Endothelial cell of coronary artery (primary cell): ENCODE measurements around the gene RALGDS. TPM values are rescaled to one million over a fixed set of nuclear protein-coding genes. Genes with fewer than 3 reads are reported as not detected.

ENCODE experiments used
- total RNA-seq: library from RNA; depleted of rRNA; stranded (reverse); fragments of >200 nt; gene quantifications from 2 replicates; pipeline ENCODE4 v1.2.3, GENCODE V29; 2014

RALGDS gene
- total RNA-seq = 30.6 and 30.9 TPM in 2 replicates

GRCh38 chr9:133121198-133121914 lies at the start of gene RALGDS:
RALGDS (minus strand) TSS chr9:133121240; CDS start chr9:133121154, 86 bp downstream.

DNA sequence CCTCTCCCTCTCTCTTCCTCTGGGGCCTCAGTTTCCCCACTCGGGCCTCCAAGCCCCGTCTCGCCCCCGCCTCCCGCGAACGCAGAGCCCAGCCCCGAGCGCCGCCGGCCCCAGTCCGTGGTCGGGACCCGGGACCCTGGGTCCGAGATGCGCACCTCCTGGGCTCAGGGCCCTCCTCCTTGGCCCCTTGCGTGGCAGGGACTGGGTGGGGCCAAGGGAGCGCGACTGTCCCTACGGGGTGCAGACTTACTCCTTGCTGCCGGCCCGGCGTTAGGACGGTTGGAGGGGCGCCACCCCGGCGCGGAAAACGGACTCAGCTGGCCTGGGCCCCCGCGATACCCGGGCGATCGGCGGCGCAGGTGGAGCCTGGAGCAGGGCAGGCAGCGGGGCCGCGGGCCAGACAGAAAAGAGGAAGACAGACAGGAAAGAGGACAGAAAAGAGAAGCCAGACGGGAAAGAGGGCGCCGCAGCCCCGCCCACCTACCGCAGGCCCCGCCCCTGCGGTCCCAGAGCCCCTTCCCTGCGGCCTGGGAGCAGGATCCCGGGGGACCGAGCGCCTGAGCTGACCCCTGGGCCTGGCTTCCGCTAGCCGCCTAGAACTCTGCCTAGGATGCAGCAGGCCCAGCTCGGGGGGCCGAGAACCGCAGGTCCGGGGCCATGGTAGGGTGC lies 42.6 kb upstream of the RALGDS start, which contains the start of gene GBGT1:
TSS of gene GBGT1 (minus strand) at position 411 of the 669 bp plus-strand sequence. CDS start 1,502 bp downstream, outside the sequence.

GRCh38 chr9:133061764-133062145 lies 59.3 kb downstream of the RALGDS start, which contains the start of gene CEL:
CEL (plus strand) TSS chr9:133061981; CDS start chr9:133062003, 22 bp downstream.

Other genes with a start within 250 kb of the RALGDS start
- 0.09 TPM in 2 replicates for gene AK8, start 243.0 kb downstream of the RALGDS start, total RNA-seq
- gene SPACA9, start 242.3 kb downstream of the RALGDS start, total RNA-seq = 1.3 and 1.4 TPM in 2 replicates
- gene TSC1, start 176.6 kb downstream of the RALGDS start, total RNA-seq = 19.8 and 29.7 TPM in 2 replicates
- not detected in 2 replicates for gene GFI1B, start 142.5 kb downstream of the RALGDS start, total RNA-seq
- gene GTF3C5, start 90.2 kb downstream of the RALGDS start, total RNA-seq = 42.4 and 50.9 TPM in 2 replicates
- 0.18 and 0.28 TPM in 2 replicates for gene CEL, start 59.3 kb downstream of the RALGDS start, total RNA-seq
- gene GBGT1, start 42.7 kb upstream of the RALGDS start, total RNA-seq = 9.6 and 11.2 TPM in 2 replicates
- gene OBP2B, start 88.0 kb upstream of the RALGDS start, total RNA-seq = not detected in 2 replicates
- not detected in 2 replicates for gene ABO, start 154.0 kb upstream of the RALGDS start, total RNA-seq
- 10.6 and 13.9 TPM in 2 replicates for gene SURF6, start 214.9 kb upstream of the RALGDS start, total RNA-seq
- gene MED22, start 226.9 kb upstream of the RALGDS start, total RNA-seq = 13.2 and 13.9 TPM in 2 replicates
- 2,993 and 3,212 TPM in 2 replicates for gene RPL7A, start 227.0 kb upstream of the RALGDS start, total RNA-seq
- 19.9 and 27.8 TPM in 2 replicates for gene SURF1, start 235.2 kb upstream of the RALGDS start, total RNA-seq
- 18.7 and 19.7 TPM in 2 replicates for gene SURF2, start 235.3 kb upstream of the RALGDS start, total RNA-seq